C1 segment of cervical spinal cord (tissue), 14 donors: Measurements from ENCODE around the gene FAR2.
A peak's percentile ranks its signal among the peaks of the same experiment; 100 is the strongest.
"Not testable (repeated sequence)": the region's sequence is repeated elsewhere in the genome, so short reads cannot be mapped to it uniquely, and the experiment has no call there.

ENCODE experiments used
- DNase-seq, 14 donors: peaks; one replicate each; lab custom pipeline; 2025; lab: John Stamatoyannopoulos, UW

Gene FAR2

DNA sequence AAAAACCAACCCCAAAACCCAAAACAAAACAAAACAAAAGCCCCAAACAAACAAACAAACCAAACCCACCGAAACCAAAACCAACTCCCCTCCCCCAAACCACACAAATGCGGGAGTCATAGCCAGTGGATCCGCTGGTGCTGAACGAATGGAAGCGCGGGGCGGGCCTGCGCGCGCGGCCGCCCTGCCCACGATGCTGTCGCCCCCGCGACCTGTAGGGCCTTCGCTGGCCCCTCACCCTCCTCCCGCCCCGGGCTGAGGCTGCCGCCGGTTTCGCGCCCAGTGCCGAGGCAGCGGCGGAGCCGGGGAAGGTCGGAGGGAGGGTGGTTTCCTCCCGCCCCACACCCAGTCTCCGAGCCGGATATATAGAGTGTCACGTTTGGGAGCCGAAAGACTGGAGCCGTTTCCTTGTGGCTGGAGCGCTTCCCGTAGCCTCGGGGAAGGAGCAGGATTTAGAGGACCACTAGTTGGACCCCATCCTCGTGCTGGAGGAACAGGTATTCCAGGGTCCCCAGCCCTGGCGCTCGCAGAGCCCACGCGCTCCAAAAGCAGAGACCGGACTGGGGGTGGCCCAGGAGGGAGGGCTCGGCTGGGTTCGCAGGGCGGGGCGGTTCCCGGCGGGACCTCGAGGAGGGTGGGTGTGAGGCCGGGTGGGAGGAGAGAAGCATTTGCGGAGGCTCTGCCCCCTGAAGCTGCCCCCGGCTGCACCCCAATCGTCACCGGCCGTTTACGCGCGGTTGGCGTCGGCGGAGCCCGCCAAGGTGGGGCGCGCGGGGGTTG lies at the start of gene FAR2:
Gene FAR2 (plus strand): TSS at position 368 of the 780 bp plus-strand sequence. CDS start 121,172 bp downstream, outside the sequence.
- DNase-seq, result peak in 4 of 14 donors; percentile 29 to 44 (median 34)

- no peak for DNase-seq
Observed at GRCh38 chr12:29102741-29103140, 46.3 kb upstream of the FAR2 start.

GRCh38 chr12:29103539-29103974 lies 45.5 kb upstream of the FAR2 start:
- no peak for DNase-seq

- DNase-seq, result no peak
Observed at GRCh38 chr12:29104516-29104915, 44.6 kb upstream of the FAR2 start.

GRCh38 chr12:29110506-29111442 lies 38.3 kb upstream of the FAR2 start:
- no peak for DNase-seq

GRCh38 chr12:29113101-29113500 lies 36.0 kb upstream of the FAR2 start:
- no peak for DNase-seq

- DNase-seq, result no peak
Observed at GRCh38 chr12:29116414-29116813, 32.7 kb upstream of the FAR2 start.

DNA sequence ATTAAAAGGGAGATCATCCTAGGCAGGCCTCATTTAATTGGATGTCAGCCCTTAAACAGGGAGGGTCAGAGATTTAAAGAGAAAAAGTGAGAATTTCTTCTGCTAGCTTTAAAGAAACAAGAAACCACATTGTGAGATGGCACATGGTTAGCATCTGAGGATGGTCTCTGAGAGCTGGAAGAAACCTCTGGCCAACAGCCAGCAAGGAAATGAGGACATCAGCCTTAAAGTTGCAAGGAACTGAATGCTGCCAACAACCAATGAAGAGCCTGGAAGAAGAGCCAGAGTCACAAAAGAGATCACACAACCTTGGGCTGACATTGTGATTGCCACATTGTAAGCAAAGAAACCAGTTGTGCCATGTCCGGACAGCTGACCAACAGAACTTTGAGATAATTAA lies 17.5 kb upstream of the FAR2 start:
- no peak for DNase-seq

DNA sequence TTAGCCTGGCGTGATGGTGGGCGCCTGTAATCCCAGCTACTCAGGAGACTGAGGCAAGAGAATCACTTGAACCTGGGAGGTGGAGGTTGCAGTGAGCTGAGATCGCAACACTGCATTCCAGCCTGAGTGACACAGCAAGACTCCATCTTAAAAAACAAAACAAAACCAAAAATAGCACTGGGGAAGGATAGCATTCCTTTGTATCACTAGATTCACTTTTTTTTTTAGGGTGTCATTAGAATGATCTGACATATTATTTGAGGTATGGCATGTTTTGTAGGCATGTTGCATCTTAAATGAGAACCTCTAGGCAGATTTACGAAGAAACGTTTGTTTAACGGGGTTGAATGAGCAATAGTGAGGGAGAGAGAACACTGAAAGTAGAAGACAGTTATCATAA lies 16.8 kb upstream of the FAR2 start:
- no peak for DNase-seq

DNA sequence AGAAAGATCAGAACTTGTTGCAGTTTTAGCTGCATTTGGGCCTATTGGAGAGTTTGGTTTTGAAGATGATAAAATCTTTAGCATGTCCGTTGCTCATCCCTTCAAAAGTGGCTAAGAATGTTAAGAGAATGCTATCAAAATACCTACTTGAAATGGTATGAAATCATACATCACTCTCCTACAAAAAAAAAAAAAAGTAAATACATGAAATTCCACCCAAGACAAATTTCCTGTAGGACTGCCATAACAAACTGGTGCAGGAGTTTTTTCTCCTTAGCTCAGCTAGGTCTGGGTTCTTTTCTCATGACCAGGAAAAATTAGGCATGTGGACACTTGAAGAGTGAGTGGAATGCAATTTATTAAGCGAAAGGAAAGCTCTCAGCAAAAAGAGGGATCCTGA lies 15.9 kb upstream of the FAR2 start:
- no peak for DNase-seq

DNA sequence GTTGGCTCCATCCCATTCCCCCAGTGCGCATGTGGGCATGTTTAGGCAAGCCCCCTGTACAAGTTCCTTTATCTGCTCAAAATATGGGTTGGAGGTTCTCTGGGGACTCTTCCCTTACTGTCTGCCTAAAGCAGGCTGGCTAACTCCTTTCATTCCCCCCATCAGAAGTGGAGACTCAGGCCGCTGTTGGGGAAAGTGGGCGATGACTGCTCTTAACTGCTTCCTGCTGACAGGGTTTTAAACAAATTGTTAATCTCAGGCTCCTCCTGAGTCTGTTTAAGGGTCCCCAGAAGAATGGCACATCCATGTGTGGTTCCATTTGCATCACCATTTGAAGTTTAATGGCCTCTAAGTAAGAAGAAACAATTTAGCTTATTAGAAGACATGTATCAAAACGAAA lies 15.4 kb upstream of the FAR2 start:
- DNase-seq, result no peak

DNA sequence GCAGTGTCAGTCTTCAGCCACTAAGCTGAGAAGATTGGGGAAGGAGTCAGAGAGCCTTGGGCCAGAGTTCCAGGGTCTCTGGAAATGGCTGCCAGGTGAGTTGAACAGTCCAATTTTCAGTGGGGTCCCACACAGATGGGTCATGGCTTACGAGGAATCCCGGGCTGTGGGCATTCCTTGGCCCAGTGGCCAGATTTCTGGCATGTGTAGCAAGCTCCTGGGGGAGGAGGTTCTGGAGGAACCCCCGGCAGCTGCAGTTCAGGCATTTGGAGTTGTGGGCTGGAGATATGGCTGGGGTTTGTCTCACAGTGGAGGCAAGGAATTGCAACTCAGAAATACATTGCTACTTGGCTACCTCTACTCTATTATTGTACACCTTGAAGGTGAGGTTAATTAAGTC lies 10.8 kb upstream of the FAR2 start:
- DNase-seq, result not testable (repeated sequence)

- DNase-seq, result not testable (repeated sequence)
Observed at GRCh38 chr12:29138855-29139254, 10.2 kb upstream of the FAR2 start.

- DNase-seq, result no peak
Observed at GRCh38 chr12:29145372-29146170, 3.5 kb upstream of the FAR2 start.

GRCh38 chr12:29146196-29146595 lies 2.9 kb upstream of the FAR2 start:
- DNase-seq, result no peak

DNA sequence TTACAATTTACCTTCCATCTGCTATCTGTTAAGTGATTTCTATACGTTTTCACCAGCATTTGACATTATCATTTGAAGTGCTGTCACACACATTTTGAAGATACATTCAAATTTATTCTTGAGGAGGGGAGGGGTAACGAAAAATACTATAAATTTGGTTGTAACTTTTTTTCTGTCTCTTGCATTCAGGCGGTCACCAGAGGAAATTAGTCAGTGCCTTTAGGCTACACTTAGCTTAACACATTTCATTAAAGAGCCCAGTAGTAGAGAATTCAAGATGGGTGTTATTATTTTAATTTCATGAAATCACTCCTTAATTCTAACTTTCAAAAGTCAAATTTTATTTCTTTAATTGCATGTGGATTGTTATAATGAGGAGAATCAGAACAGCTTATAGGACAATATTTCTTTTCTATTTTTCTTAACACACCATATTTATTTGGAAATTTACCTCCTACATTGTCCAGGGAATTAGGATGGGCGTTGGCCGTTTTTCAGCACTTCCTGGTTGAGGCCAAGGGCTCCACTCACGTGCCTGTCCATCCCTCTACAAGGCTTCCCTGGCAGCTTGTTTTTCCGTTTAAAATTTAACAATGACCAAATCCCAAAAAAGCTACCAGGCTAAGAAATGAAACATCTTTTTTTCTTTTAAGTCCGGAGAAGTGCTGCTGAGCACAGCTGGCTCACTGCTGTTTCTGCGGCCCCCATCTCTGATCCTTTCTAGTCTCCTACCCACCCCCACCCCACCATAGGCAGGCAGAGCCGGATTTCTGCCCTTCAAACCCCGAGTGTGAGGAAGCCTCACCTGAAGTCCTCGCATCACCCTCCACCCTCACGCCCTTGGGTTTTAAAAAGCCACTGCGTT lies 1.1 kb upstream of the FAR2 start:
- no peak for DNase-seq

DNA sequence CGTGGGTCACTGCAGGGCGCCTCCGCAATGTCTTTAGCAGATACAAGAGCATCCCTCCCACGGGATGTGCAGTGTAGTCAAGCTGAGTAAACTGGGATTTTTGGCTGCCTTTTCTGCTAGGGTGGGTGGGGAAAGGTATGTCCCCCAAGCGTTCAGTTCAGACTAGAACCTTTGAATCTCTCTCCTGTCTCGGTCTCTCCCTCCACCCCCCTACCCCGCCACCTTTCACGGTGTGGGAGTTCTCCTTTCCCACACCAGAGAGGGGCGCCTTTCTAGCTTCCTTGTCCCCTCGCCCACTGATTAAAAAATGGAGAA lies 525 bp upstream of the FAR2 start:
- peak in 1 of 14 donors; percentile 25 for DNase-seq

DNA sequence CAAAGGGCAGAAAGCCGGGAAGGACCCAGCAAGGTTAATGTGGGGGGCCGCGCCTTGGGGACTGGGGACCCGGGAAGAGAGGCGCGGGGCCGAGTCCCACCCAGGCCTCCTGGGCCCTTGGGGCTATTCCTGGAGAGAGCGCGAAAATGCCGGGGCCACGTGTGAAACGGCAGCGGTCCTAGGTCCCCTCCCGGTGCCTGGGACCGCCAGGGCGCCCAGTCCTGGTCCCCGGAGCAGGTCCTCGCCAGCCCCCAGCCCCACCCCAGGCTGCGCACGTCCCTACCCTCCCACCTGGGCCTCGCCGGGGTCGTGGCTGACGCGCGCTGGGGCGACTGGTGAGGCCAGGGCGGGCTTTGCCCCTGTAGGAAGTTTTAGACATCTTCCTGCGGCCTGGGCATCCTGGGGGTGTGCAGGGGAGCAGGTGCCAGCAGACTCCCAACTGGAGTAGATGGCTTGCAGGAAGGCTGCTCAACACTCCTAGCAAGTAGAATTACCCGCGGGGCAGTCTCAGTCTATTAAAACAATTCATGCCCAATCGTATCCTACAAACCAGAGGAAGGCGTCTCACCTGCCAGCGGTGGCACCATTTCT lies 708 bp downstream of the FAR2 start:
- DNase-seq, result peak in 1 of 14 donors; percentile 19

DNA sequence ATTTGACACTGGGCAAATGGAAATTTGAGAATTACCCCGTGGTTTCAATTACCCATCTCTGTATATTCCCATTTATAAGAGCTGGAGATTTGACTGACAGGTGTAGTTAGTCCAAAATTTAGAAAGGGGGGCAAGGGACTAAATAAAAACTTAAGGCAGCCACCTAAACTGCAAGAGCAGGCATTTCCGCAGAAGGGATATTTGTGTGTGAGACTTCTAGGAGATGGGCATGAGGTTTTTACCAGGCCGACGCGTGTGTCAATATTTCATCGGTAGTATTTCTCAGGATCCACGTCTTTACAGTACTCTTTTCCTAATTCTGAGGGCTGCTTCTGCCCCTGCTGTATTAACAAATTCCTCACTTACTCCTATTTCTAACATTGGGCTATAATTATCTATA lies 1.4 kb downstream of the FAR2 start:
- DNase-seq, result no peak

DNA sequence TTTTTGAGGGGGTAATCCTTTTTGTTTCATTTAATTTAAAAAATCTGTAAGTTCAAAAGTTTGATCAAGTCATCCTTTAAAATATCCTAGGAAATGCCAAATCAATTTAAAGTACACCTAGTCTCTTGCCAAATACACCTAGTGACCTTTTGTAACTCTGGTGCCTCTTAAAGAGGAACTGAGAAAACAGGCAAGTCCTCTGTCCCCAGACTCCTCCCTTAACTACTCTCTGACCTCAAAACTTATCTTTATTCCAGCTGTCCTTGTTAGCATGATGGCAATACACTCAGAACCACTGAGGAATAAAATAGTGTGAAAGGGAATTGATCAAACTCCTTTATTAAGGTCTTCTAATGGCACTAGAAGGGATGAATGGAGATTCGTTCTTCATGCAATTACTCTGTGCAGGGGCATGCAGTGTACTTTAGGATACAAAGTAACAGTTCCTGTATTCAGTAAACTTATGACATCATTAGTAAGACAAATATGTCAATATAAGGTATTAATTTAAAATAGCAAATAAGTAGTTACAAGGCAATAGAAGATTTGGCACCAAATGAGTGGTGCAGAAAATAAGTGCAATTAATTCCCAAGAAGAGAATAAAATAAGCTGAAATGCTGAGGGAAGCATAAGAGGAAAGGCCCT lies 3.3 kb downstream of the FAR2 start:
- no peak for DNase-seq
